HG02943 (cell line): ENCODE measurements around the gene ITGB2.
"Not testable (repeated sequence)": the region's sequence is repeated elsewhere in the genome, so short reads cannot be mapped to it uniquely, and the experiment has no call there.

Source experiments
- ATAC-seq: cut with Tn5 transposase; IDR thresholded peaks from one replicate; pipeline ENCODE4 v1.9.1; 2021; ENCODE audit warnings: mild to moderate bottlenecking, low read depth, moderate library complexity; ENCODE audit not compliant: unreplicated experiment

Gene ITGB2

DNA sequence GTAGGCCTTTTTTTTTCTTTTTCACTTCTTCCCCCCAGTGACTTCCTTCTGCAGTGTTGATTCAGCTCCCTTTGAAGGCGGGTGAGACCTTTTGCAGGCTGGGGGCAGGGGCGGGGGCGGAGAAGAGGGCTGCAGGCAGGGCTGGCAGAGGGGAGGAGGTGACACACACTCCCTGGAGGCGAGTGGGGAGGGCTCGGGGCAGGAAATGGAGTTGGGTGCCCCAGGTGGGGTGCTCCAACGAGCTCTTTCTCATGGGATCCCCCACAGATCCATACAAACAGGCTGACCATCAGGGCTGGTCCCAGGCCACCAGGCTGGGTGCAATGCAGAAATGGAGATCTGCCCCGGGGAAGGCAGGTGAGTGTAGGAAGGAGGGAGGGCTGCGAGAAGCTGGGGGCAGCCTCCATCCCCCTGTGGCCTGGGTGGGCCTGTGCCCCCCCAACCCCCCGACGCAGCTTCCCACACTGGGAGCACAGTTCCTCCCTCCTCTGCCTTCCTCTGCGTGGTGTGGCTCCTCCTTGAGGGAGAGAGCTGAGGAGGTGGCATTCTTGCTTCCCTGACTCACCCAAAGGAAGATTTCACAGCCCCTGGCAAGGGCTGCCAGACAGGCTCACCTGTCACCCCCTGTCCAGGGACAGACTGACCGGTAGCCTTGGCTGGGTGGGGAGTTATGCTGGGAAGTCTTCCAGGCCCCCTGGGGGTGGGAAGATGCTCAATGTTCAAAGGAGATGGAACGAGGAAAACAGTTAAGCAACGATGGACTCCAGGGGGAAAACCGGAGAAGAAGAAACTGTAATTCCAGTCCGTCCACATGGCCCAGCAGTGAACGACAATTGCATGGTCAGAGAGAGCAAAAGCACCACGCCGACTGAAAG, 7.1 kb upstream of the ITGB2 start:
- ATAC-seq, result no peak

GRCh38 chr21:44927259-44927586, 6.5 kb upstream of the ITGB2 start:
- ATAC-seq, result no peak

DNA sequence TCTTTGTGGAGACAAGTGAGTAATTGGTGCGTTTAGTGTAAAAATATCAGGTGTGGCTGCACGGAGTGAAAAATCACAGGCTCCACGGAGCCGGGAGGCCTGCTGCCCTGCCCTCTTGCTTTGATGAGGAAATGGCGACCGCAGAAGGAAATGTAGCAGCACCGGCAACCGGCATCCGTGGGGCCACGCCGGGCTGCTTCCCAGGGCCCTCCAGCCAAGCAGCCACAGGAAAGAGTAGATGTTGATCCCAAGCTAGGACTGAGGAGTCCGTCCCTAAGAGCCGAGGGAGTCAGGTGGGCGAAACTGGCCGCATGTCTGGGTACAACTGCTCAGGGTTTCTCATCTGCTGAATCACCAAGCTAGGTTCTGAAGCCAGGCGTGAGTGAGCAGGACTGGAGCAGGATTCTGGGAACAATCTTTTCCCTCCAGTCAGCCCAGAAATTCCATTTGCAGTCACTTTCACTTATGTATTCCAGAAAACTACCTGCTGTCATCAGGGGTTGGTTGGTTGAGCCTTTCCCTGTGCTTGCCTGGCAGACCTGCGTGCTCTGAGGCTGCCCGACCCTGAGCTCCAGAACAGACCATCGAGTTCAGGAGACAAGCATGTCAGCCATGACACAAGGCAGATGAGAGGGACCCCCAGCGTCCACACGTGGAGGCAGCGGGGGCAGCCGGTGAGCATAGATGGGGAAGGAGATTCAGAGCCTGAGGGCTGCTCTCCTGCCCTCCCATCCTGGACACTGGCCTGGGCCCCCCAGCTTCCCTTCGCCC, 5.8 kb upstream of the ITGB2 start:
- no peak for ATAC-seq

DNA sequence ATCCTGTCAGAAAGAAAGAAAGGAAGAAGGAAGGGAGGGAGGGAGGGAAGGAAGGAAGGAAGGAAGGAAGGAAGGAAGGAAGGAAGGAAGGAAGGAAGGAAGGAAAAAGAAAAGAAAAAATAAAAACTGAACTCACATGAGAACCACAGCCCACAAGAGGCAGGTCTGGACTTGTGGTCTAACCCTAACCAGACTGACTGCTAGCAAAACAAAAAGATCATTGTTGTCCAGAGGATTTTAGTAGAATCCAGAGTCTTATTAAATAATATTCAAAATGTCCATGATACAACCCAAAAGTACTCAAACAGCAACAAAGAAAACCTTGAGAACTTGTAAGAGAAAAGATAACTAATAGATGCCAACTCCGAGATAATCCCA, 4.7 kb upstream of the ITGB2 start:
- ATAC-seq, result no peak

DNA sequence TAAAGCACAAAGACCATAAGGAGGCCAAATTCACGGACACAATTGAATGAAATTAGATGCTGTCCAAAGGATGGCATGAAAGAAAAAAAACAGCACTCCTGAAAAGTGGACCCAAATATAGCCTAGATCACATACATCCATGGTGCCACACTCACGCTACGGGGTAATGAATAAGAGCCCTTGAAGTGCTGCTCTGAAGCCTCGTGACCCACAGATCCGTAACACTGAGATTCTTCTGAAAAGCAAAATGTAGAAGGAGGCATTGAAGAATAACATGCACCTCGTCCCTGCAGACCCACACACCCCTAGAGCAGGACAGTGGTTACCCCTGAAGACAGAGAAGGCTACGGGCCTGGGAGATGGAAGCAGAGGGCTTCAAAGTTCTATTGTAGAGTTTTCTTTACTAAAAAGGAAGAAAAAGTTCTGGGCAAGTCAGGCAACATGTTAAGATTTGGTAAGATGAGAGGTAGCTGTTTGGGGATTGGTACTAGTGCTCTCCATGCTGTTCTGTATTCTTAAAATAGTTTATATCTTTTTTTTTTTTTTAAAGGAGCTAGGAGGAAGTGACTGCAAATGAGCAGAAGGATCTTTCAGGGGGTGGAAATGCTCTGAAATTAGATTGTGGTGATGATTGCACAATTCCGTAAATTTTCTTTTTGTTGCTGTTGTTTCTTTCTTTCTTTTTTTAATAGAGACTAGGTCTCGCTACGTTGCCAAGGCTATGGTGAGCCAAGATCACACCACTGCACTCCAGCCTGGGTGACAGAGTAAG, 4.1 kb upstream of the ITGB2 start:
- ATAC-seq, result no peak

DNA sequence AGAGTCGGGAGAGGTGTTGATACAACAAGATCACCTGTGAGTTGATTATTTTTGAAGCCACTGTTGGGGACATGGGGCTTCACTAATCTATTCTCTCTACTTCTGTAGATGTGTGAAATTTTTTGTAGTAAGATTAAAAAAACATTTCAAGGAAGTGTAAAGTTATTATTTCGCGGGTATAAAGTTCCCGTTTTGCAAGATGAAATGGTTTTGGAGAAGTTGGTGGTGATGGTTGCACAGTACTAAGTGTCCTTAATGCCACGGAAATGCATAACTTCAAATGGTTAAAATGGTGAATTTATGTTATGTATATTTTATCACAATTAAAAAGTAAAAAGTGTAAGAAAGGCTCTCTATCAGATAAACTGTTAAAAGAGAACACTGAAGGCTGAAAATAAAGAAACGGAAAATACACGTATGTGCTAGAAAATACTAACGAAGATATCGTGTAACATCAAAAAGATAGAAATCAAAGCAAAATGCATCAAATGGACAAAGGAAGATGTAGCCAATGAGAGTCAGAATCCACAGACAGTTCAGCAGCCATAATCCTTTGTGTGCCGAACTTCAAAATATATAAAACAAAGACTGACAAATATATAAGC, 2.9 kb upstream of the ITGB2 start:
- ATAC-seq, result no peak

GRCh38 chr21:44921928-44922327, 1.2 kb upstream of the ITGB2 start:
- ATAC-seq, result no peak

GRCh38 chr21:44919913-44920693, 596 bp downstream of the ITGB2 start:
- peak; percentile 25 for ATAC-seq

GRCh38 chr21:44919111-44919912, 1.4 kb downstream of the ITGB2 start:
- ATAC-seq, result no peak

DNA sequence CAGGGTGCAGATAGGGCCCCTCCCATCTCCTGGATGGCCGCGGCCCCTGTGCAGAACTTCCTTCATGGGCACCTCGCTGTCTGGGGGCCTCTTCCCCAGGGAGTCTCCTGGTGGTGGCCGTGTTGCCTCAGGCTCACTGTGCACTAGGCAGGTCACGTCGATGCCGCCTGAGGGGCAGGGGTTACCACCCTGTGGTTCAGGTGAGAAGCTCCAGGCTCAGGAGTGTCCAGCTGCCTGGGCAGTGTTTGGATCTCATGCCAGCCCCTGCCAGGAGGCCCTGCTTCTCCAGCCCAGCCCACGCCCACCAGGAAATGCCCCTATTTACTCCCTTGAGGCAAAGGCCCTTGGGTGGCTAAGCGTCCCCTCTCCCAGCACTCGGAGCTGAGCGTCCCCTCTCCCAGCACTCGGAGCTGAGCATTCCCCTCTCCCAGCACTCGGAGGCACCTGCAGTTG, 2.1 kb downstream of the ITGB2 start:
- no peak for ATAC-seq

DNA sequence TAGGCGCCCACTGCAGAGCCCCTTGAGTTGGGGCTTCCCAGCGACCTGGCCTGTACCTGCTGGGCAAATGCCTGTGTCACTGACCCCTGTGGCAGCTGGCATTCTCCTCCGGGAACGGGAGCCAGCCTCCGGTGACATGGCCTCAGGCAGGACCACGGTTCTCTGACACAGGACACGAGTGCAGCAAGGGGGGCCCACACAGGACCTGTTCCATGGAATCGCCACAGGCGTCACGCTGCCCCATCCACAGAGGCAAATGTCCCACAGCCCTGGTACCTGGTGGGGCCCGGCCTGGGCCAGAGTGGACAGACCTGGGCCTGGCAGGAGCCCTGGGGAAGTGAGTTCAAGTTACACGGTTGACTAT, 2.6 kb downstream of the ITGB2 start:
- no peak for ATAC-seq

DNA sequence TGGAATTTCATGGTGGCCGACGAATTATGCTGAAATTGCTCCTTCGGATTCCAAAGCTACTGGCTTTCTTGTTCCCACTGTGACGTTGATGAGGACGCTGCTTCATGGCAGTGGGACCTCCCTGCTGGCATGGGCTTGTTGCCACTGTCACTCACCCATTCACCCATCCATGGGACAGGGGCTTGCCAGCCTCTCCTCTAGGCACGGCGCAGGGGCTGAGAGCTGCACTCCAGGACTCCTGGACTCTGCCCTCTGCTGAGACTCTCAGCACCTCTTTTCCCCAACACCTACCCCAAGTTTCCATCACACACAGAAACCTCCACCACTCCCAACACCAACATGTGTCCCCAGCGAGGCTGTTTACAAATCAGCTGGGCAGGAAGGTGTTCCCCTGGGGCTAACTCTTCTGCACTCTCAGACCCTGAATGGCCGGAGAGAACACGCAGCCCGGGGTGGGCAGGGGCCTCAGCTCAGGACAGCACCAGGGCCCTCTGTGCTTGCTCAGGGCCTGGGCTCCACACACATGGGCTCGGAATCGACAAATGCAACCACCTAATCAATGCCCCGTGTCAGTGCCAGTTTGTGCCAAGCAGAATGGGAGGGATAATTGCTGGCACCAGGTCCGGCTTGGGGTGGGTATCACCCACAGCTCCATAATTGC, 3.1 kb downstream of the ITGB2 start:
- no peak for ATAC-seq

GRCh38 chr21:44916965-44917364, 3.7 kb downstream of the ITGB2 start:
- ATAC-seq, result no peak

DNA sequence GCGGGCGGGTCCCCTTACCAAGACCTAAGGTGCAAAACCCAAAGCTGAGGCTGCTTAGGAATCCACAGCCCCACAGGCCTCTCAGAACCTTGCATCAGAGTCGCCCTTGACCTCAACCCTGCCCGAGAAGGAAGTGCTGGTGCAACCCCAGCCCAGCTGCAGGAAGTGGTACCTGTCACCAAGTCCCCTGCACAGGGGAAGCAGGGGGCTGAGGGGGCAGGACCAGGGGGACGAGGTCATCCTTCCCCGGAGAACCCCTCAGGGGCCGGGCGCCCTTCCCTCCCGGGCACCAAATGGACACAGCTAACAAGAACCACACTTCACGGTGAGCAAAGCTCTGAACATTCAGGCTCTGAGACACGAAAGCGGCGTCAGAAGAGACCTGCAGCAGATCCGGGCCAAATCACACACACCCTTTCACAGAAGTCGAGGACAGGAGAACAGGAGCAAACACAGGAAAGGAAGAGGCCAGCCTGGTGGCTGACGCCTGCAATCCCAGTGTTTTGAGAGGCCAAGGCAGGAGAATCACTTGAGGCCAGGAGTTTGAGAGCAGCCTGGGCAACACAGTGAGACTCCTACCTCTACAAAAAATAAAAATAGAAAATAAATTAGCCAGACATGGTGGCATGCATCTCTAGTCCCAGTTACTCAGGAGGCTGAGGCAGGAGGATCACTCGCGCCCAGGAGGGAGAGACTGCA, 6.4 kb downstream of the ITGB2 start:
- no peak for ATAC-seq

- no peak for ATAC-seq
Observed at GRCh38 chr21:44913425-44914175, 7.1 kb downstream of the ITGB2 start.

GRCh38 chr21:44912506-44913412, 7.9 kb downstream of the ITGB2 start:
- ATAC-seq, result not testable (repeated sequence)

DNA sequence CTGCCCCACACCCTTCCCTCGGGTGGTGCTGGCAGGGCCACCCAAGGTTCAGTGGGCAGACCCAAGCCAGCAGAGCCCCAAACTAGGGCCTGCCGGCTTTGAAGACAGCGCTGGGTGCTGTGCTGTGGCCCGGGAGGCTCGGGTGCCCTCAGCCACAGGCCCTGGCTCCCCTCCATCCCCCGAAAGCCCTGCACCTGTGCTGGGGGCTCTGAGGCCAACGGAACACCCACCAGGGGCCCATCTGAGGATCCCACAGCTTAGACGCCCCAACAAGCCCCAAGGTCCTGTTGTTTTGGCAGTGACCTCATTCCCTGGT, 8.6 kb downstream of the ITGB2 start:
- no peak for ATAC-seq
